Suprapubic skin (tissue), 4 donors: ENCODE results near the gene GARIN5B. TPM values are rescaled to one million over a fixed set of nuclear protein-coding genes. Genes with fewer than 3 reads are reported as not detected.

ENCODE experiments used
- DNase-seq, 2 donors: peaks; one replicate each; pipeline ENCODE4 v3.0.0-alpha.2; 2019; ENCODE audit warnings: low spot score in 2 of 2
- H3K27ac ChIP-seq: fragments of 200-600 bp; sonication (generic); one replicate; pipeline ENCODE4 v1.5.1; 2019
- H3K27me3 ChIP-seq: fragments of 200-600 bp; sonication (generic); one replicate; pipeline ENCODE4 v1.5.1; 2019
- H3K36me3 ChIP-seq: fragments of 200-600 bp; sonication (generic); one replicate; pipeline ENCODE4 v1.5.1; 2019
- H3K4me1 ChIP-seq: fragments of 200-600 bp; sonication (generic); one replicate; pipeline ENCODE4 v1.5.1; 2019
- H3K4me3 ChIP-seq: fragments of 200-600 bp; sonication (generic); one replicate; pipeline ENCODE4 v1.5.1; 2019; ENCODE audit warnings: mild to moderate bottlenecking
- H3K9me3 ChIP-seq: fragments of 200-600 bp; sonication (generic); one replicate; pipeline ENCODE4 v1.5.1; 2019
- EP300 ChIP-seq: sonication (generic); formaldehyde crosslinking; IDR thresholded peaks from one replicate; pipeline ENCODE4 v1.6.1; 2017; ENCODE audit warnings: antibody characterized with exemption
- POLR2A ChIP-seq, 2 donors: fragments of 450-650 bp; IDR thresholded peaks; one replicate each; pipeline ENCODE4 v1.6.1; 2017; ENCODE audit warnings: antibody characterized with exemption in 2 of 2, mild to moderate bottlenecking in 2 of 2, moderate library complexity in 2 of 2
- POLR2AphosphoS5 ChIP-seq, 3 donors: sonication (generic); formaldehyde crosslinking; IDR thresholded peaks; one replicate each; pipeline ENCODE4 v1.6.1; 2017; ENCODE audit warnings: antibody characterized with exemption in 3 of 3
- WGBS: methylation state at CpG from one replicate; pipeline ENCODE4 v1.1.5; 2018; 5-methylcytosine and 5-hydroxymethylcytosine counted together
- total RNA-seq, 4 donors: library from RNA; depleted of rRNA; stranded (reverse); fragments of >200 nt; gene quantifications; one replicate each; pipeline ENCODE4 v1.1.0, GENCODE V29; 2016
- TF ChIP-seq, protein P1 (sequence below), 2 donors: fragments of 200-600 bp in 1 of 2; fragments of 450-650 bp in 1 of 2; sonication (generic) in 1 of 2; IDR thresholded peaks; one replicate each; pipeline ENCODE4 v1.5.1; 2016 to 2019; ENCODE audit warnings: antibody characterized with exemption in 2 of 2, mild to moderate bottlenecking in 1 of 2, moderate library complexity in 1 of 2

GARIN5B gene
- total RNA-seq, 4 donors from 2014 or later, result not detected

DNA sequence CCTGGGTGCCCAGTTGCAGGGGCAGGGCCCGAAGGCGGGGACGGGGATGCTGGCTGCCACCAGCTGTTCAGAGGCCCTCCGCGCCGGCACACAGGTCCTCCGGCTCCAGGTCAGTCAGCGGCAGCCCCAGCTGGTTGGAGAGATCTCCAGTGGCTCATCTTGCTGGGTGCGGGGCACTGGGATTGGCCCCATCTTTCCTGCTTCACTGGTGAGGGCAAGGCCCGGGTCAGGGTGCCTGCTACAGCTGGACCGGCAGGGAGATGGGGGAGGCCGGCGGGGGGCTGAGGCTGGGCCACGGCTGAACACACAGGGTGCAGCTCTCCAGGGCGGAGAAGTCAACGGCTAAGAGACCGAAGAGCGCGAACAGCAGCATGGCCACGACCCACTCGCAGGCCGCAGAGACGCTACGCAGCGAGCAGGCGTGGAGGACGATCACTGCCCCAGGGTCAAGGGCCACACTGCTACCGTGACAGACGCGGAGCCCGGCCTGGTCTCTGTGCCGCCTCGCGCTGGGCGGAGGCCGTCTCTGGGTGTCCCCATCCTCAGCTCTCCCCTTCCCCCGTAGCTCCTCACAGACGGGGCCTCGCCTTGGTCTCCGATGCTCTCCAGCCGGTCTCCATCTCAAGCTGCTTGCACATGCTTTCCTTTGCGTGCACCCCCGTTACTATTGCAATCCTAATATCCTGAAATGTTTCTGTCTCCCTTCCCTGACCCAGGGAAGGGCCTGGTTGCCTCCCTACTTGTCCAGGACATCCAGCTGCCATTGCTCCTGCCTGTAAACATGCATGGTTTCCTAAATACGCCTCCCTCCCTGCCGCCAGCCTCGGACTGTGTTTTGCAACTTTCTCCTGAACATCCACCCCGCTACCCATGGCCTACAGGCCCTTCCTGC, 50.2 kb downstream of the GARIN5B start:
- Histone ChIP-seq H3K27ac (no peak overlapping the region), H3K36me3 (no peaks in the 10 kb centered on the region), H3K4me3 (no peak overlapping the region), H3K4me1 (no peaks in the 10 kb centered on the region), H3K27me3 (no peaks in the 10 kb centered on the region), H3K9me3 (no peaks in the 10 kb centered on the region)
- 90% methylated on average over 42 of the region's 47 CpGs for WGBS
- DNase-seq, result no peak
- TF ChIP-seq, protein P1, sequence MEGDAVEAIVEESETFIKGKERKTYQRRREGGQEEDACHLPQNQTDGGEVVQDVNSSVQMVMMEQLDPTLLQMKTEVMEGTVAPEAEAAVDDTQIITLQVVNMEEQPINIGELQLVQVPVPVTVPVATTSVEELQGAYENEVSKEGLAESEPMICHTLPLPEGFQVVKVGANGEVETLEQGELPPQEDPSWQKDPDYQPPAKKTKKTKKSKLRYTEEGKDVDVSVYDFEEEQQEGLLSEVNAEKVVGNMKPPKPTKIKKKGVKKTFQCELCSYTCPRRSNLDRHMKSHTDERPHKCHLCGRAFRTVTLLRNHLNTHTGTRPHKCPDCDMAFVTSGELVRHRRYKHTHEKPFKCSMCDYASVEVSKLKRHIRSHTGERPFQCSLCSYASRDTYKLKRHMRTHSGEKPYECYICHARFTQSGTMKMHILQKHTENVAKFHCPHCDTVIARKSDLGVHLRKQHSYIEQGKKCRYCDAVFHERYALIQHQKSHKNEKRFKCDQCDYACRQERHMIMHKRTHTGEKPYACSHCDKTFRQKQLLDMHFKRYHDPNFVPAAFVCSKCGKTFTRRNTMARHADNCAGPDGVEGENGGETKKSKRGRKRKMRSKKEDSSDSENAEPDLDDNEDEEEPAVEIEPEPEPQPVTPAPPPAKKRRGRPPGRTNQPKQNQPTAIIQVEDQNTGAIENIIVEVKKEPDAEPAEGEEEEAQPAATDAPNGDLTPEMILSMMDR (IDR thresholded peaks at IDR 0.05), result no peak
- TF ChIP-seq EP300 (no peak), POLR2AphosphoS5 (IDR thresholded peaks at IDR 0.05) (no peak), POLR2A (IDR thresholded peaks at IDR 0.05) (no peak)

DNA sequence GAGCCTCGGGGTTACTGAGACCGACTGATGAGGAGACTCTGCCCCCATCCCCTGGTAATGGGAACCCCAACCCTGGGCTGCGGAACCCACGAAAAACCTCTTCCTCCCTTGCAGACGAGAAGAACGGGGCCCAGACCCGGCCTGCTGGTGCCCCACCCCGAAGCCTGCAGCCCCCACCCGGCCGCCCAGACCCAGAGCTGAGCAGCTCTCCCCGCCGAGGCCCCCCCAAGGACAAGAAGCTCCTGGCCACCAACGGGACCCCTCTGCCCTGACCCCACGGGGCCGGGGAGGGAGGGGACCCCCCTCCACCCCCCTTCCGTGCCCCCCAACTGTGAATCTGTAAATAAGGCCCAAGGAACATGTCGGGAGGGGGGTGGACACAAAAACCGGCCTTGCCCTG, 51.3 kb downstream of the GARIN5B start:
- 82% methylated on average over 9 of the region's 18 CpGs for WGBS
- TF ChIP-seq EP300 (no peak), POLR2AphosphoS5 (IDR thresholded peaks at IDR 0.05) (no peak), POLR2A (IDR thresholded peaks at IDR 0.05) (no peak)
- TF ChIP-seq, protein P1 (IDR thresholded peaks at IDR 0.05), result no peak
- no peak overlapping the region for H3K27ac ChIP-seq
- no peaks in the 10 kb centered on the region for H3K27me3 ChIP-seq
- no peaks in the 10 kb centered on the region for H3K4me1 ChIP-seq
- no peak overlapping the region for H3K4me3 ChIP-seq
- DNase-seq, result no peak
- no peaks in the 10 kb centered on the region for H3K36me3 ChIP-seq
- no peaks in the 10 kb centered on the region for H3K9me3 ChIP-seq

DNA sequence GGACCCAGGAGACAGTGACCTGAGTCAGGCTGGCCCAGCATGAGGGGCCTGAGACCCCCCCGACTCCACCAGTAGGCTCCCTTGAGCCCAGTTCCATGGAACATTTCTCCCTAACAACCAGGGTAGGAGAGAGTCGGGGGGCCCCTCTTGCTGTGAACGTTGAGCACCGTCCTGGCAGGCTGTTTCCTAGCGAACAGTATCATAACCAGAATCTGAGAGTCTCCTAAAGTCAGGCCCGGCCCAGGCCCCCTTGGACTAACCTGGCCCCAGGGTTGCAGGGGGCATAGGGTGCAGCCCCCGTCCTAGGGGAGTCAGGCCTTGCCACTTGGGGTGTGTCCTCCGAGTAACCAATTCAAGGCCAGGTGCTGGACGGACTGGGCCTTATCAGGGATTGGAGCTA, 51.7 kb downstream of the GARIN5B start:
- no peak overlapping the region for H3K4me3 ChIP-seq
- 88% methylated on average over 3 of the region's 9 CpGs for WGBS
- no peak for DNase-seq
- H3K36me3 ChIP-seq, result no peaks in the 10 kb centered on the region
- TF ChIP-seq, protein P1 (IDR thresholded peaks at IDR 0.05), result no peak
- TF ChIP-seq POLR2AphosphoS5 (IDR thresholded peaks at IDR 0.05) (no peak), POLR2A (IDR thresholded peaks at IDR 0.05) (no peak), EP300 (no peak)
- no peaks in the 10 kb centered on the region for H3K4me1 ChIP-seq
- no peak overlapping the region for H3K27ac ChIP-seq
- H3K27me3 ChIP-seq, result no peaks in the 10 kb centered on the region
- no peaks in the 10 kb centered on the region for H3K9me3 ChIP-seq

GRCh38 chr19:55310498-55310897, 52.6 kb downstream of the GARIN5B start:
- WGBS, result 60% methylated on average over 6 of the region's 7 CpGs
- no peaks in the 10 kb centered on the region for H3K36me3 ChIP-seq

GRCh38 chr19:55309448-55309847, 53.6 kb downstream of the GARIN5B start:
- TF ChIP-seq POLR2AphosphoS5 (IDR thresholded peaks at IDR 0.05) (no peak), EP300 (no peak), POLR2A (IDR thresholded peaks at IDR 0.05) (no peak)
- TF ChIP-seq, protein P1 (IDR thresholded peaks at IDR 0.05), result no peak

More at GRCh38 chr19:55310498-55310897, 52.6 kb downstream of the GARIN5B start:
- TF ChIP-seq POLR2AphosphoS5 (IDR thresholded peaks at IDR 0.05), result no peak
- TF ChIP-seq, protein P1 (IDR thresholded peaks at IDR 0.05), result no peak
- no peak for TF ChIP-seq POLR2A (IDR thresholded peaks at IDR 0.05)
- TF ChIP-seq EP300, result no peak
- Histone ChIP-seq H3K4me3 (no peak overlapping the region), H3K4me1 (no peaks in the 10 kb centered on the region), H3K27ac (no peak overlapping the region), H3K9me3 (no peaks in the 10 kb centered on the region), H3K27me3 (no peaks in the 10 kb centered on the region)
- DNase-seq, result no peak

More at GRCh38 chr19:55309448-55309847, 53.6 kb downstream of the GARIN5B start:
- no peak overlapping the region for H3K4me3 ChIP-seq
- H3K36me3 ChIP-seq, result no peaks in the 10 kb centered on the region
- 89% methylated on average over 5 of the region's 5 CpGs for WGBS
- H3K27me3 ChIP-seq, result no peaks in the 10 kb centered on the region
- H3K4me1 ChIP-seq, result no peaks in the 10 kb centered on the region
- no peaks in the 10 kb centered on the region for H3K9me3 ChIP-seq
- H3K27ac ChIP-seq, result no peak overlapping the region
- DNase-seq, result no peak
